HT-29 (cell line): ENCODE results near the gene TRIM7. TPM values are rescaled to one million over a fixed set of nuclear protein-coding genes. Genes with fewer than 3 reads are reported as not detected.
A peak's percentile ranks its signal among the peaks of the same experiment; 100 is the strongest.
"Not testable (repeated sequence)": the region's sequence is repeated elsewhere in the genome, so short reads cannot be mapped to it uniquely, and the experiment has no call there.

Experiments used
- DNase-seq: peaks from one replicate; pipeline ENCODE4 v3.0.0-alpha.2; 2015; ENCODE audit warnings: low spot score
- total RNA-seq: library from RNA; depleted of rRNA; stranded (reverse); fragments of >200 nt; shearing (Covaris generic); gene quantifications from 2 replicates; pipeline ENCODE4 v1.2.3, GENCODE V29; 2014

The TRIM7 gene
- total RNA-seq, 1 experiment from 2014 or later: 2.9 TPM

GRCh38 chr5:181233088-181233800, 28.2 kb upstream of the TRIM7 start:
- no peak for DNase-seq

- no peak for DNase-seq
These were observed 27.6 kb upstream of the TRIM7 start for GRCh38 chr5:181232593-181232992.

GRCh38 chr5:181231432-181231831, 26.4 kb upstream of the TRIM7 start:
- no peak for DNase-seq

- no peak for DNase-seq
These were observed 25.6 kb upstream of the TRIM7 start for GRCh38 chr5:181230551-181230950.

GRCh38 chr5:181229996-181230395, 25.0 kb upstream of the TRIM7 start:
- DNase-seq: no peak

- DNase-seq: no peak
These were observed 19.6 kb upstream of the TRIM7 start for GRCh38 chr5:181224390-181225229.

GRCh38 chr5:181223729-181224389, 18.9 kb upstream of the TRIM7 start:
- DNase-seq: no peak

- peak; percentile 97 for DNase-seq
These were observed 18.2 kb upstream of the TRIM7 start, which contains the start of gene TRIM41 for GRCh38 chr5:181223058-181223728. TRIM41 (plus strand) TSS chr5:181223281; CDS start chr5:181224000, 719 bp downstream.

GRCh38 chr5:181222630-181223057, 17.6 kb upstream of the TRIM7 start:
- peak; percentile 76 for DNase-seq

- peak; percentile 98 for DNase-seq
These were observed 17.0 kb upstream of the TRIM7 start for GRCh38 chr5:181221792-181222629.

- DNase-seq: no peak
These were observed 16.3 kb upstream of the TRIM7 start for GRCh38 chr5:181221105-181221791.

- no peak for DNase-seq
These were observed 15.2 kb upstream of the TRIM7 start for GRCh38 chr5:181220178-181220515.

GRCh38 chr5:181219262-181220177, 14.5 kb upstream of the TRIM7 start:
- no peak for DNase-seq

GRCh38 chr5:181218795-181219124, 13.8 kb upstream of the TRIM7 start:
- DNase-seq: no peak

GRCh38 chr5:181217803-181218062, 12.7 kb upstream of the TRIM7 start:
- no peak for DNase-seq

GRCh38 chr5:181217111-181217802, 12.3 kb upstream of the TRIM7 start:
- peak; percentile 64 for DNase-seq

- DNase-seq: peak; percentile 31
These were observed 11.3 kb upstream of the TRIM7 start for GRCh38 chr5:181215997-181216989.

GRCh38 chr5:181214249-181214648, 9.3 kb upstream of the TRIM7 start:
- not testable (repeated sequence) for DNase-seq
